IPS-15b (cell line): ENCODE results near the gene FOXO6.
A peak's percentile ranks its signal among the peaks of the same experiment; 100 is the strongest.

Experiments used
- H3K27me3 ChIP-seq: one replicate; pipeline ENCODE4 v1.6.1; 2013; ENCODE audit warnings: low read length; ENCODE audit not compliant: control insufficient read depth, insufficient read depth
- H3K36me3 ChIP-seq: one replicate; pipeline ENCODE4 v1.6.1; 2013; ENCODE audit warnings: low read length; ENCODE audit not compliant: control insufficient read depth, insufficient read depth
- H3K4me1 ChIP-seq: one replicate; pipeline ENCODE4 v1.6.1; 2013; ENCODE audit warnings: mild to moderate bottlenecking, low read length; ENCODE audit not compliant: control insufficient read depth, insufficient read depth
- H3K4me3 ChIP-seq: one replicate; pipeline ENCODE4 v1.5.1; 2013; ENCODE audit warnings: low read depth, low read length
- H3K9ac ChIP-seq: one replicate; pipeline ENCODE4 v1.6.1; 2013; ENCODE audit warnings: low read depth, mild to moderate bottlenecking, low read length
- H3K9me3 ChIP-seq: one replicate; pipeline ENCODE4 v1.6.1; 2013; ENCODE audit warnings: mild to moderate bottlenecking, low read length; ENCODE audit not compliant: control insufficient read depth, insufficient read depth

The FOXO6 gene

DNA sequence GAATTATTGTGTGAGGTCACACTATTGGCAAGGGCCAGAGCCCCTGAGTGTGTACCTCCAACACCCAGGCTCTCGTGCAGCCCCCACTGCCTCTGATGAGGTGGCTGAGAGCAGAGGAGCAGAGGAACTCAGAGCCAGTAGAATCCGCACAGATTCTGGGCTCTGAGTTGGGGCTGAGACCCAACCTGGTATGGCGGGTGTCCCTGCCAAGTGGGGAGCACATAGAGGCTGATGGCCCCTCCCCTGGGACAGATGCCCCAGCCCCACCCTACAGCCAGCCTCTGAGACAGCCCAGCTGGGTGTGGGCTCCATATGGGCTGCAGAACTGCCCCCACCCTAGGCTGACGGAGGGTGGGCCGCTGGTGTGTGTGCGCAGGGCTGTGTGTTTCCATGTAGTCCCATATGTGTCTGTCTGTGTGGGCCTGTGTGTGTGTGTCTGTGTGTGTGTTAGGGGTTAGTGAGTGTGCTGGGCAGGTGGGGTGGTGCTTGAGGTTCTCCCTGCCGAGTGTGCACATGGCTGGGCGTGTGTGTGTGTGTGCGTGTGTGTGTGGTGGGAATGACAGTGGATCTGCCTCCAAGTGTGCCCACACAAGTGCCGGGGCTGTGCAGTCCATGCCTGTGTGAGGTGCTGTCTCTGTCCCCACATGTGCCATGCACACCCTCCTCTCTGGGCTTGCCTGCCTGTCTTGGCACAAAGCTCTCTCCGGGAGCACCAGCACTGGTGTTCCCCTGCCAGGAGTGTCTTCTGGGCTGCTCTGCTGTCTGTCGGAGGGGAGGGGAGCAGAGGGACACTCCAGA lies 24.4 kb downstream of the FOXO6 start:
- Histone ChIP-seq H3K4me1 (peaks cover 9% of the 10 kb centered on the region), H3K4me3 (no peak overlapping the region), H3K36me3 (no peaks in the 10 kb centered on the region), H3K9ac (no peak overlapping the region), H3K27me3 (peaks cover 50% of the 10 kb centered on the region), H3K9me3 (no peaks in the 10 kb centered on the region)

DNA sequence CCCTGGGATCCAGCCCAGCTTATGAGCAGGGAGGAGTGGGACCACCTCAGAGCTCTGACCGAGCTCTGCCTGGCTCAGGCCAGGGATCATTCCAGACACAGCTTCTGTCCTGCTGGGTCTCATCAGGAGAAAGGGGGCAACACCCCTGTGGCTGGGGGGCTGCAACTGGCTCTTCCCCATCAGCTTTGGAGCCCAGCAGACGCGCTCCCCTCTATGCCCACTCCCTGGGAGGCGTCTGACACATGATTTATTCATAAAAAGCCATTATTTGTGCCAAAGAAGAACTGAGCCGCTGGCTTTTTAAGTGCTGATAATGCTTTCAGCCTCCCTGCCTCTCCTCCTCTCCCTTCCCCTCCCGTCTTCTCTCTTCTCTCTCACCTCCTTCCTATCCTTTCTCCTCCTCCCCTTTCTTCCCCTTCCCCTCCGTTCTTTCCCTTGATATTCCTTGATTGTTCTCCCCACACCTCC lies 25.0 kb downstream of the FOXO6 start:
- no peak overlapping the region for H3K9ac ChIP-seq
- H3K36me3 ChIP-seq = no peaks in the 10 kb centered on the region
- H3K27me3 ChIP-seq = peaks cover 44% of the 10 kb centered on the region
- H3K4me1 ChIP-seq = peaks cover 6% of the 10 kb centered on the region
- no peak overlapping the region for H3K4me3 ChIP-seq
- H3K9me3 ChIP-seq = no peaks in the 10 kb centered on the region

- no peaks in the 10 kb centered on the region for H3K36me3 ChIP-seq
- peaks cover 6% of the 10 kb centered on the region for H3K4me1 ChIP-seq
- H3K9me3 ChIP-seq = no peaks in the 10 kb centered on the region
- H3K27me3 ChIP-seq = peaks cover 40% of the 10 kb centered on the region
- no peak overlapping the region for H3K4me3 ChIP-seq
- H3K9ac ChIP-seq = no peak overlapping the region
Observed at GRCh38 chr1:41387667-41388091, 26.4 kb downstream of the FOXO6 start.

- H3K4me1 ChIP-seq = peaks cover 6% of the 10 kb centered on the region
- H3K27me3 ChIP-seq = peaks cover 42% of the 10 kb centered on the region
- no peaks in the 10 kb centered on the region for H3K9me3 ChIP-seq
- H3K4me3 ChIP-seq = no peak overlapping the region
- no peaks in the 10 kb centered on the region for H3K36me3 ChIP-seq
- no peak overlapping the region for H3K9ac ChIP-seq
Observed at GRCh38 chr1:41388510-41388909, 27.3 kb downstream of the FOXO6 start.

DNA sequence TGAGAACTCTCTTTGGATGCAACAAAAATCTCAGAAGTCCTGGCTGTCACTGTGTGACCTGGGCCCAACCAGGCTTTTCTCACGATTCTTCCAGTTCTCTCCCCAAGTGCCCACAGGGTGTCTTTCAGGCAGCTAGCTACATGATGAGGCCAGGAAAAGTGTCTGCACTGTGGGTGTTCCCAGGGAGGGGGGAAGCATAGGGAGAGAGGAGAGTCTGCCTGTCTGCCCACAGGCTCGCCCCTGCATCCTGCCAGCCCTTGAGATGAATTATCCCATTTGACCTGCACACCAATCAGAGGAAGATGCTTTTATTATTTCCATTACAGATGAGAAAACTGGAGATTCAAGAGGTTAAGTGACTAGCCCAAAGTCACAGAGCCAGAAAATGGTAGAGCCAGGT lies 27.8 kb downstream of the FOXO6 start:
- no peaks in the 10 kb centered on the region for H3K9me3 ChIP-seq
- no peaks in the 10 kb centered on the region for H3K36me3 ChIP-seq
- peaks cover 1% of the 10 kb centered on the region for H3K4me1 ChIP-seq
- H3K9ac ChIP-seq = no peak overlapping the region
- peaks cover 38% of the 10 kb centered on the region for H3K27me3 ChIP-seq
- H3K4me3 ChIP-seq = no peak overlapping the region

DNA sequence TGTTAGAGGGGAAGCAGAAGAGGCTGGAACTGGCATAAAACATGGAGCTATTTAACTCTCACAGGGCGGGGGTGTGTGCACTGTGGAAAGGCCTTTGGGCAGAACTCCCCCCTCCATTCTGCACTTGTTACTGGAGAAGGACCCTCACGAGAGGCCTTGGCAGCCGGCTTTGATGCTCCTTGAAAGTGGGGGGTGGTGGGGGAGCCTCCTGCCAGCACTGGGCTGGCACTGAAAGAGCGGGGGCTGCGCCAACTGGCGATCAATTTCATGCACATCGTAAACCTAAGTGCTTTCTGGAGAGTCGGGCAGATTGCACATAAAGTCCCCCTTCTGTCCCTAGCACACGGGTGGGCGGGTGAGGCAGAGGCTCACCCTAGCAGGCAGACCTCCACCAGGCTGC lies 28.9 kb downstream of the FOXO6 start:
- Histone ChIP-seq H3K27me3 (peaks cover 26% of the 10 kb centered on the region), H3K9ac (no peak overlapping the region), H3K4me1 (peaks cover 9% of the 10 kb centered on the region), H3K36me3 (no peaks in the 10 kb centered on the region), H3K4me3 (no peak overlapping the region), H3K9me3 (no peaks in the 10 kb centered on the region)

DNA sequence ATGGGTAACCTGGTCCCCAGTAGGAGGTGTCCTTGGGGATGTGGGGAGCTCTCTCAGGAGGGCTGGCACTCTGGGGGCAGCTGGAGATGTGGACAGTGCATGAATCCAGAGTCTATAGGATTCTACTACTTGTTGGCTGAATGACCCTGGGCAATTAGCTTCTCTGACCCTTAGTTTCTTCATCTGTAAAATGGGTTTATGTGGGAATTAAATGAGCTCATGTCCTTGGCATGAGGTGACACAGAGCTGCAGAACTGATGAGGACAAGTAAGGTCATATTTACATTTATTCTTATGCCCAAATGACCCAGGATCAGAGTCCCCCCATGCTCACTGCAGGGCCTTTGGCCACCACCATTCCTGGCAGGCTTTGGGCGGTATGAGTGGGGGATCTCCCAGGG lies 29.3 kb downstream of the FOXO6 start:
- Histone ChIP-seq H3K27me3 (peaks cover 22% of the 10 kb centered on the region), H3K9me3 (no peaks in the 10 kb centered on the region), H3K4me3 (no peak overlapping the region), H3K36me3 (no peaks in the 10 kb centered on the region), H3K9ac (no peak overlapping the region), H3K4me1 (peaks cover 11% of the 10 kb centered on the region)

DNA sequence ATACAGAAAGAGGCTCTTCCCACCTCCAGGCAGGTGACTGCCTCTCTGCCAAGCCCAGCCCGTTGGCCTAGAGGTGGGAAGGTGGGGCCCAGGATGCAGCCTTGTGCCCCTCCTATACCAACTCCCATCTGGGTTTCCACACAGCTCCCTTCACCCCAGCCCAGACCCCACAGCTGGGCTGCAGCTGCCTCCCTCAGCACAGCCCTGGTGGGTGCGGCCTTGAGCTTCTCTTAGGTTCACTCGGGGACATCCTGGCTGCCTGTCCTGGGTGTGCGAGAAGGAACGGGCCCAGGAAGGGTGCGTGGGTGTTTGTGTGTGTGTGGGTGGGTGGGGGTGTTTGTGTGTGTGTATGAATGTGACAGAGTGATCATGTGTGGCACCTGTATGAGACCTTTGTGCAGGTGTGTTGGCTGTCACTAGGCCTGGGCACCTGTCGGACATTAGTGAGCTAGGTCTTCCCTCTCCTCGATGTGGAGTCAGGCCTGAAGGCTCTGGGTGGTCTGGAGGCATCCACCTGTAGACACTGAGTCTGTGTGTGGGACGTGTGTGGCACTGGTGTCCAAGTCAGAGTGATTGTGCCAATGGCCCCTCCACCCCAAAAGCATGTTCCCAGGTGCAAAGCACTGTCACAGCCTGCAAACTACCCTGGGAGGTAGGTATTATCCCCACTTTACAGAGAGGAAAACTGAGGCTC lies 30.7 kb downstream of the FOXO6 start:
- H3K4me3 ChIP-seq = no peak overlapping the region
- no peaks in the 10 kb centered on the region for H3K36me3 ChIP-seq
- peaks cover 8% of the 10 kb centered on the region for H3K27me3 ChIP-seq
- H3K9ac ChIP-seq = no peak overlapping the region
- H3K9me3 ChIP-seq = no peaks in the 10 kb centered on the region
- H3K4me1 ChIP-seq = peaks cover 14% of the 10 kb centered on the region

DNA sequence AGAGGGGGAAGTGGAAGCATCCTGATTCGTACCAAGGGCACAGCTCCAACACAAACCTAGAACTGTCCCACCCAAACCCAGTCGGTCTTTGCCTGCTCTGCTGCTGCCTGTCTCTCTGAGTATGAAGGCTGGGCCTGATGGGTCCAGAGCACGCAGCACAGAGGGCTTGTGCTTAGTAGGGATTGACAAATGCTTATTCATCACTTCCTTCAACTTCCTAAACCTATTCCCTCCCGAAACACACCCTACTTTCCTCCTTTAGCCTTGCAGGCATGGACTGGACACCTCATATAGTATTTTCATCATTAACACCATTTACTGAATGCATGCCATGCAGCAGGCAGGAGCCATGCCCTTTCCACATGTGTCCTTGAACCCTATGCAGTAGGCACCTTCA lies 31.3 kb downstream of the FOXO6 start:
- no peaks in the 10 kb centered on the region for H3K9me3 ChIP-seq
- H3K27me3 ChIP-seq = peaks cover 8% of the 10 kb centered on the region
- H3K4me1 ChIP-seq = peaks cover 14% of the 10 kb centered on the region
- H3K36me3 ChIP-seq = no peaks in the 10 kb centered on the region
- no peak overlapping the region for H3K9ac ChIP-seq
- no peak overlapping the region for H3K4me3 ChIP-seq

DNA sequence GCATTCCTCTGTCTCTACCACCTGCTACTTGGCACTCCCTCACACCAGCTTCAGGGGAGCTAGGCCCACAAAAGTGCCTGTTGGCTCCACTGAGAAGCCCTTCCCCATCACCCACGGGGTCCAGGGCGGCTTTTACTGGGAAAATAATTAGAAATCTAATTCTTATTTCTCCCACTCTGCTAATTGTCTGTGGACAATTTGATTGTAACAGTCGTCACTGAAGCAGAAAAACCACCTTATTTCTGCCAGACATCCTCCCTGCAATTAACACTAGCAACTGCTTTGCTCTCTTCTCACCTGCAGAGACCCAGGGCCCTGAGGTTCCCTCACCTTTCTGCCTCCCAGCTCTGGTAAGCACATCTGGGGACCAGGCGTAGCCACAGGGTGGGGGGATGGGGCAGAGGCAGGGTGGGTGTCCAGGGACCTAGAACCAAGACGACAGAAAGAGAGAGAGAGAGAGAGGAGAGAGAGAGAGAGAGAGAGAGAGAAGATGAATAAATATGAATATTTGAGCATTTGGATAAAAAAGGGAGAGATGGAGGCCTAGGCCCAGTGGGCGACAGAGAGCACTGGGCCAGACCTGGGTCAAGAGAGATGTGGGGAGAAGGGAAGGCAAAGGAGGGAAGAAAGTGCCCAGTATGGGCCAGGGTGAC lies 32.6 kb downstream of the FOXO6 start:
- Histone ChIP-seq H3K27me3 (peaks cover 11% of the 10 kb centered on the region), H3K9me3 (no peaks in the 10 kb centered on the region), H3K4me3 (peak overlapping the region; percentile 18), H3K9ac (no peak overlapping the region), H3K36me3 (no peaks in the 10 kb centered on the region), H3K4me1 (peaks cover 14% of the 10 kb centered on the region)

- Histone ChIP-seq H3K27me3 (peaks cover 9% of the 10 kb centered on the region), H3K9me3 (no peaks in the 10 kb centered on the region), H3K9ac (no peak overlapping the region), H3K4me3 (peak overlapping the region; percentile 18), H3K36me3 (no peaks in the 10 kb centered on the region), H3K4me1 (peaks cover 14% of the 10 kb centered on the region)
Observed at GRCh38 chr1:41394369-41394744, 33.1 kb downstream of the FOXO6 start.
